ENCODE measurements around the gene CYP19A1.

- no peak for TF ChIP-seq CTCF (conservative IDR thresholded peaks at IDR 0.05)
- TF ChIP-seq EZH2 (IDR thresholded peaks at IDR 0.05; ENCODE audit: low read depth), result no peak
These were observed 63.4 kb downstream of the CYP19A1 start for GRCh38 chr15:51274956-51275355.

All from PC-9 (cell line).